Prostate gland (tissue), 2 donors: ENCODE measurements around the gene CDKN2A.

Experiments
- POLR2AphosphoS5 ChIP-seq: sonication (generic); formaldehyde crosslinking; IDR thresholded peaks from one replicate; pipeline ENCODE4 v1.6.1; 2017; ENCODE audit warnings: antibody characterized with exemption
- TF ChIP-seq, protein P1 (sequence below), 4 experiments: fragments of 200-600 bp in 2 of 4; fragments of 450-650 bp in 2 of 4; sonication (generic) in 2 of 4; IDR thresholded peaks; 1 replicate in 3 of 4; 2 replicates in 1 of 4; pipeline ENCODE4 v1.5.1; 2016 to 2019; ENCODE audit warnings: antibody characterized with exemption in 4 of 4, mild to moderate bottlenecking in 2 of 4, moderate library complexity in 2 of 4

- TF ChIP-seq, protein P1, sequence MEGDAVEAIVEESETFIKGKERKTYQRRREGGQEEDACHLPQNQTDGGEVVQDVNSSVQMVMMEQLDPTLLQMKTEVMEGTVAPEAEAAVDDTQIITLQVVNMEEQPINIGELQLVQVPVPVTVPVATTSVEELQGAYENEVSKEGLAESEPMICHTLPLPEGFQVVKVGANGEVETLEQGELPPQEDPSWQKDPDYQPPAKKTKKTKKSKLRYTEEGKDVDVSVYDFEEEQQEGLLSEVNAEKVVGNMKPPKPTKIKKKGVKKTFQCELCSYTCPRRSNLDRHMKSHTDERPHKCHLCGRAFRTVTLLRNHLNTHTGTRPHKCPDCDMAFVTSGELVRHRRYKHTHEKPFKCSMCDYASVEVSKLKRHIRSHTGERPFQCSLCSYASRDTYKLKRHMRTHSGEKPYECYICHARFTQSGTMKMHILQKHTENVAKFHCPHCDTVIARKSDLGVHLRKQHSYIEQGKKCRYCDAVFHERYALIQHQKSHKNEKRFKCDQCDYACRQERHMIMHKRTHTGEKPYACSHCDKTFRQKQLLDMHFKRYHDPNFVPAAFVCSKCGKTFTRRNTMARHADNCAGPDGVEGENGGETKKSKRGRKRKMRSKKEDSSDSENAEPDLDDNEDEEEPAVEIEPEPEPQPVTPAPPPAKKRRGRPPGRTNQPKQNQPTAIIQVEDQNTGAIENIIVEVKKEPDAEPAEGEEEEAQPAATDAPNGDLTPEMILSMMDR (IDR thresholded peaks at IDR 0.05): no peak
- no peak for TF ChIP-seq POLR2AphosphoS5
These were observed 10.6 kb downstream of the CDKN2A start for GRCh38 chr9:21983561-21983935.
